Fibroblast of skin of scalp (primary cell): ENCODE results near the gene CKM.
A peak's percentile ranks its signal among the peaks of the same experiment; 100 is the strongest.
"Not testable (repeated sequence)": the region's sequence is repeated elsewhere in the genome, so short reads cannot be mapped to it uniquely, and the experiment has no call there.

Experiments
- DNase-seq: peaks from one replicate; pipeline ENCODE4 v3.0.0-alpha.2; 2013

CKM gene

DNA sequence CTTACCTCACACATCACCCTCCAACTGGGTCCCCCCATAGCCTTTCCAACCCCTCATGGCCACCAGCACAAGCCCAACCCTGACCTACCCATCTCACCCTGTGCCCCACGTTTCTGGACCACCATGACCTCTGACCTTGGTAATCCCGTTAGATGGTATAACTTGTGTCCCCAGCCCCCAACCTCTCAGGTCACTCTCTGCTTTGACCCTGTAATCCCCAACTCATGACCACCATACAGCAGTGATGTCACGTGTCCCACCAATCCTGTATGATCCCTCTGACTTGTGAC lies 26.4 kb upstream of the CKM start:
- DNase-seq = no peak

DNA sequence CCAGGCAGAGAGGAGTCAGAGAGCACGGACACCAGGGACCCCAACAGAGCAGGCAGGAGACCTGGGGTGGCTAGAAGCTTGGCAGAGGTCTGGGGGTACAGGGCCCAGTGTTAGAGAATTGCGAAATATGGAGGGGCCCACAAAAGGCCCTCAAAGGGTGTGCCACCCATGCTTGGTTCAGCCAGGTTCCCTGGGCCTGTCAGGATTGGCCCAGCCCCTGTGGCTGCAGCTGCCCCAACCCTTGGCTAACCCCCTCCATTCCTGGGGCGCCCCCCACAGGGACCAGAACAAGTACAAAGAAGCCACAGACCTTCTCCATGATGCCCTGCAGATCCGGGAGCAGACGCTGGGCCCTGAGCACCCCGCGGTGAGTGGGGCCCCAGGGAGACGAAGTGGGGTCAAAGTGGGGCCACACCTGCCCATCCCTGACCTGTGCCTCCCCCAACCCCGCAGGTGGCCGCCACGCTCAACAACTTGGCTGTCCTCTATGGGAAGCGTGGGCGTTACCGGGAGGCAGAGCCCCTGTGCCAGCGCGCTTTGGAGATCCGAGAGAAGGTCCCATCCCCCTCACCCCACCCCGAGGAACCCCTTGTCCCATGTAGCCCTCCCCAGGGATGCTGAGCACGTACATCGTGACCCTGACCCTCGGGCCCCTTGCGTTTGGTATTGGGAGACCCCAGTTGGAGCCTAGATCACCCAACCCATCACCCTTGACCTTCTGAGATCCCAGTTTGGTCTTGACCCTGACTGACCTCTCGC lies 25.9 kb upstream of the CKM start:
- peak; percentile 19 for DNase-seq

DNA sequence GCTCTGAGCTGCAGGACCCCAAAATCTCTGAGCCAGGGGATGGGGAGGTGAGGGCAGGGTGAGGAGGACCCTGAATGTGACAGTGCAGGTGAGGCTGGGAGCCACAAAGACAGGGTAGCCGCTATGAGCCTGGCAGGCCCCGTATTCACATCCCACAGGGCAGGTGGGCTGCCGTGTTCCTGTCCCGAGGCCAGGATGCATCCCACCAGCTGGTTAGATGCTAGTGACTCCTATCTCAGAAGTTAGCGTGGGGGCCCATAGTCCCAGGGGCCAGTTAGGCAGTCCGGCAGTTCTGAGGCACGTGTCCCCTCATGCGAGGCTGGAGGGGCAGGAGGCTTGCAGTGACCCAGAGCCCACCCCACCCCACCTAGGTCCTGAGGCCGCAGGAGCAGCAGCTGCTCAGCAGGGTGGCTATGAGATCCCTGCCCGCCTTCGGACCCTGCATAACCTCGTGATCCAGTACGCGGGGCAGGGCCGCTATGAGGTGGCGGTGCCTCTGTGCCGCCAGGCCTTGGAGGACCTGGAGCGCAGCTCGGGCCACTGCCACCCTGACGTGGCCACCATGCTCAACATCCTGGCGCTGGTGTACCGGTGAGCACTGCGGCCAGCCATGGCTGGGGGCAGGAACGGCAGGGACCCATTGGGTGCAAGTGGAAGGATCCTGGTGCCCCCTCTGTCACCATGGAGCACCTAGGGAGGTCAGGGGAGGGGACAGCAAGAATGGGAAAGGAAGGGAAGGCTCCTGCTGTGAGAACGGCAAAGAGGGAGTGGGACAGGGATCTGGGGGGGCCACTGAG lies 25.1 kb upstream of the CKM start:
- no peak for DNase-seq

DNA sequence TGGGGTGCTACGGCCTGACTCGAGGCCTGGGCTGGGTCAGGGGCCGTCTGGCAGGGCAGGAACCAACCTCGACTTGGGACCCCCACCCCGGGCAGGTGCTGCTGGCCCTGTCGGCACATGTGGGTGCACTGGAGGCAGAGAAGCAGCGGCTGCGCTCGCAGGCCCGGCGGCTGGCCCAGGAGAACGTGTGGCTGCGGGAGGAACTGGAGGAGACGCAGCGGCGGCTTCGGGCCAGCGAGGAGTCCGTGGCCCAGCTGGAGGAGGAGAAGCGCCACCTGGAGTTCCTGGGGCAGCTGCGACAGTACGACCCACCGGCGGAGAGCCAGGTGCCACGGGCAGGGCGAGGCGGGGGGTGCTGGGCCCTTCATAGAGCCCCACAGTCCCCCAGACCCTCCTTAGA lies 23.8 kb upstream of the CKM start:
- no peak for DNase-seq

DNA sequence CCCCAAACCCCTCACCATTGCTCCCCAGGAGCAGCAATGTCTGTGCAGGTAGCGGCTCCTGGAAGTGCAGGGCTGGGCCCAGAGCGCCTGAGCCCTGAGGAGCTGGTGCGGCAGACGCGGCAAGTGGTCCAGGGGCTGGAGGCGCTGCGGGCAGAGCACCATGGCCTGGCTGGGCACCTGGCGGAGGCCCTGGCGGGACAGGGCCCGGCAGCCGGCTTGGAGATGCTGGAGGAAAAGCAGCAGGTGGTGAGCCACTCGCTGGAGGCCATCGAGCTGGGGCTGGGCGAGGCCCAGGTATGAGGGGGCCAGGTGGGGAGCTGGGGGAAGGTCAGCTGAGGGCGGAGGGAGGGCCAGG lies 22.8 kb upstream of the CKM start:
- no peak for DNase-seq

DNA sequence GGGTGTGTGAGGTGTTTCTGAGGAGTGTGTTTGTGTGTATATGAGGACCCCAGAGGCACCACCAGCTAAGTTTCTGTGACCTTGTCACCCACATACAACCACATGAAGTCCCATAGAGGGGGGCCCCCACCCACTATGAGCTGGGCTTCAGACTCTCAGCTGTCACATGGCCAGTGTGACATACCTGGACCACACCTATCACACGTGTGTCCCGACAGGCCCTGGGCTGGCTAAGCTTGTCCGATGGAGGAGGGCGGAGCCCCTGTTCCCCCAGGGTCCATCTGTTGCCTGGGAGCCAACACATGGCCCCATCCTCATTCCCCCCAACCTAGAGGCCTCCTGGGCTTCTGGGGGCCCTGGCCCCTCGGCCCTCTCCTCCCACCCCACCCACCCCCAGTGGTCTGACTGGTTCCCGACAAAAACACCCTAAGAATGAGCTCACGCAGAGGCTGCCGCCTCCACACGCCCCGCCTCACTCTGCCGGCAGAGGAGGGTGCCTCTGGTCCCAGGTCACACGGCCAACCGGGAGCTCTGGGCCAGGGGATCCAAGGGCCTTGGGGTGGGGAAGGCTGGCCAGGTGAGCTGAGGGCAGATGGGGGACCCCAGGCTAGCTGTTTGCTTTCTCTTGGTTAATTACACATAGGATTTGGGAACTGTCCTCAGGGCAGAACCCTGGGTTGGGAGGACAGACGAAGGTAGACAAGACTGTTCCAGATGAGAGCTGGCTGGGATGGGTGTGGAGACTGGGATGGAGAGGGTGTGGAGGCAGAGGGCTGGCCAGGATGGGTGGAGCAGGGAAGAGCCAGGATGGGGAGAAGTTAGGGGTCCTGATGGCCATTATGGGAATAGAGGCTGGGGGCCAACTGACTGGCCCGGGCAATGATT lies 22.2 kb upstream of the CKM start:
- DNase-seq = no peak

DNA sequence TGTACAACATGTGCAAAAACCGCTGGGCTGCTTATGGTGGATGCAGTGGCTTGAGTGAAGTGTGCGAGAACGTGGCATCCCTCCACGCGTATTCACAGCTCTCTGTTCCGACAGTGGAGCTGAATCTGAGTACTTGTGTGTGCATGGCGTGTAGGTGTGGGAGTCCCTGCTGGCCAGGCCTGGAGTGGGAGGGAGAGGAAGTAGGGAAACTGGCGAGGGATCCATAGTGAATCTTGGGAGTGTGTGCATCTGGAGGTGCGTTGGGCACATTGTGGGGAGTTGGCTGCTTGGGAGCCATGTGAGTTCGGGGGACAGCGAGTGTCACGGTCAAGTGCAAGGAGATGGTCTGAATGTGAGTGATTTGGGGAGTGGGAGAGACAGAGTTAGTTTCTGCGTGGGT lies 20.2 kb upstream of the CKM start:
- no peak for DNase-seq

DNA sequence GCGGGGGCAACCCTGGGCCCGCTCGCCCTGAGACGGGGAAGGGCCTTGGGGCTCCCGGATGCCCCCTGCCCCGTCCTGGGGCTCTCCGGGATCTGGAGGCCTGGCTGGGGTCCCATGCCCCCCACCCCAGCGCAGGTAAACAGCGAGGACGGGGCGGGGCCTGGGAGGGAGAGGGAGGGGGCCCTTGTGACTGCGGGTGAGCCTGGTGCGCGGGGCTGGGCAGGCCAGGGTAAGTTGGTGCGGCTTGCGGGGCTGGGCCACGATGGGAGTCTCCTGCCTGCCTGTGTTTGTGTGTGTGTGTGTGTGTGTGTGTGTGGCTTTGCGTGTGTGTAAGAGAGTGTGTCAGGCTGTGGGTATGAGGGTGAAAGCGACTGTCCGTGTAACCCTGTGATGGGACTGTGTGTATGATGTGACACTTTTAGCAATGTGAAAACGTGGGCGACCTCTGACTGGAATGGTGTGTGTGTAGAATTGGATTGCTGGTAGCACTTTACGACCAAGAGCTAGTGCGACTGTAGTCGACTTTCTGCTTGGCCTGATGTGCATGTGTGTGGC lies 18.3 kb upstream of the CKM start:
- no peak for DNase-seq

DNA sequence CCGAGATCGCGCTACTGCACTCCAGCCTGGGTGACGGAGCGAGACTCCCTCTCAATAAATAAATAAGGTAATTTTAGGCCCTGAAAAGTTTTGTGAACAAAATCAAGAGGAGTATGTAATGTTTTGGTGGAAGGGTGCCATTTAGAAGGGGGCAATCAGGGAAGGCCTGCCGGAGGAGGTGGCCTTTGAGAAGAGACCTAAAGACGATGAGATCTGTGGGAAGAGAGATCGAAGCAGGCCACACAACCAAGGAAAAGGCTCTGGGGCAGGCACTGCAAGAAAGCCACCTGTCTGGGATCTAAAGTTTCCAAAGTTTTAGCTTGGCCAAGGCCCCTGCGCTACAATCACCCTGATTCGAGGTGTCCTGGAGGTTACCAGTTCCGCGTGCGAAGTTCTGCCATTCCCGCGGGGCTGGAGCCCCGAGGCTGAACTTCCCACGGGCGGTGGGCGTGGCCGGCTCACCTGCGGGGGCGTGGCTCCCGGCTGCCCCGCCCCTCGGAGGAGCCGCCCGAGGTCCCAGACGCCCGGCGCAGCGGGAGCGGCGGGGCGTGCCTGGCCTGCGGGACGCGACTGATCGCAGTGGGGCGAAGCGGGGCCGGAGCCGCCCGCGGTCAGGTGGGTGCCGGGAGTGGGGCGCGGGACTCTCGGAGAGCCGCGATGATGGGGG lies 17.7 kb upstream of the CKM start, which contains the start of gene KLC3:
Gene KLC3, plus strand, starts transcription at position 519 of the 667 bp plus-strand sequence. CDS start 4,792 bp downstream, outside the sequence.
- DNase-seq = no peak

DNA sequence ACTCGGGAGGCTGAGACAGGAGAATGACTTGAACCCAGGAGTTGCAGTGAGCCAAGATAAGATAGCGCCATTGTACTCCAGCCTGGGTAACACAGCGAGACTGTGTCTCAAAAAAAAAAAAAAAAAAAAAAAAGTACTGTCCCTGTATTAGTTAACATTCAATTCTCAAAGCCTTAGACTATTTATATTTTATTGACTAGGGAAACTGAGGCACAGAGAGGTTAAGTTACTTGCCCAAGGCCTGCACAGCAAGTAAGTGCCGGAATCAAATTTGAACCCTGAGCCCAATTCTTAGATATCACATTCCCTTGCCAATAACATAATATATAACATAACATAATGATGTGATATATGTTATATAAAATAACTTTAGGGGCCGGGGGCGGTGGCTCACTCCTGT lies 17.0 kb upstream of the CKM start:
- no peak for DNase-seq

DNA sequence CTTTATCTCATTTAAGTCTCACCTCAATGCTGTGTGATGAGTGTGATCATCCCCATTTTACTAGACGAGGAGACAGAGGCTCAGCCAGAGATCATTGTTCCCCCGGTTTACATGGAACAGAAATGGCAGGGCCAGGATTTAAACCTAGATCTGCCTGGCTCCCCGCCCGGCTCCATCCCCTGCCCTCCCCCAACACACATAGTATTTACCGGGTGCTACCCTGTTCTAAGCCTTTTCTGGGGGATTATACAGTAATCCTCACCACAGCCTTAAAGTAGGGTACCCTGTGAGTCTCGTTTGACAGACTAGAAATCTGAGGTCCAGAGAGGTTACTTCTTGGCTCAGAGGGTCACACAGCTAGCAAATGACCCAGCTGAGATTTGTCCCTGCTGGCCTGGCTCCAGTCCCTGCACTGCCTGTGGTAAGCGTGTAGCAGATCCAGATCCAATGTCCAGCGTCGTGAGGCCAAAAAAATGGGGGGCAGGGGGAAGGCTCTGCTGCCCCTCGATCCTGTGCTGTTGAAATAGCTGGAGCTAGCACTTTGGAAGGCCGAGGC lies 14.1 kb upstream of the CKM start:
- DNase-seq = no peak

DNA sequence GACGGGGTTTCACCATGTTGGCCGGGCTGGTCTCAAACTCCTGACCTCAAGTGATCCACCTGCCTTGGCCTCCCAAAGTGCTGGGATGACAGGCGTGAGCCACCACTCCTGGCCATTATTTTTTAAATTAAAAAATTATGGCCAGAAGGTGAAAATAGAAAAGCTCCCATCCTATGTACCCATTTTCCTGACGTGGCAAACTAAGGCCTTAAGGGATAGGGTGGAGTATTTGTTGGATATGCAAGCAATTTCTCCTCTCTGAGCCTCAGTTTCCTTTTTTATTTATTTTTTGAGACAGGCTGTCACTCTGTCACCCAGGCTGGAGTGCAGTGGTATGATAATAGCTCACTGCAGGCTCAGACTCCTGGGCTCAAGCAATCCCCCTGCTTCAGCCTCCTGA lies 12.2 kb upstream of the CKM start:
- DNase-seq = not testable (repeated sequence)

DNA sequence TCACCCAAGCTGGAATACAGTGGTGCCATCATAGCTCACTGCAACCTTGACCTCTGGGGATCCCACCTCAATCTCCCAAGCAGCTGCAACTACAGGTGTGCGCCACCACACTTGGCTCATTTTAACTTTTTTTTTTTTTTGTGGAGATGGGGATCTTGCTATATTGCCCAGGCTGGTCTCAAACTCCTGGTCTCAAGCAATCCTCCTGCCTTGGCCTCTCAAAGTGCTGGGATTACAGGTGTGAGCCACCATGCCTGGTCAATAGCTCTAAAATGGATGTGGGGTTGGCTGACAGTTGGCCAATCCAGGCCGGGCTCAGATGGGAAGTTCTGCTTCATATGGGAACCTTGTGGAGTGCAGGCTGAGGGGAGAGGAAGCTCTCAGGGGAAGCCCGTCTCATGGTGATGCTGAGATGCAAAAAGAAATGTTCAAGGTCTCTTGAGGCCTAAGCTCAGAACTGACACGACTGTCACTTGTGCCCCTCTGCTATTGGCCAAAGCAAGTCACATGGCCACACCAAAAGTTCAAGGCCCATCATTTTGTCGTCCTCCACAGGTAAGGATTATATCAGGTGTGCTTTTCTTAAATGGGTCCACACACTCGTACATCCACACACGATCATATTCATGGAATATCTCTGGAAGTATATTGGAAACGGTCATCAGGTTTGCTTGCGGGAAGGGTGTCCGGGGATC lies 11.1 kb upstream of the CKM start:
- no peak for DNase-seq

DNA sequence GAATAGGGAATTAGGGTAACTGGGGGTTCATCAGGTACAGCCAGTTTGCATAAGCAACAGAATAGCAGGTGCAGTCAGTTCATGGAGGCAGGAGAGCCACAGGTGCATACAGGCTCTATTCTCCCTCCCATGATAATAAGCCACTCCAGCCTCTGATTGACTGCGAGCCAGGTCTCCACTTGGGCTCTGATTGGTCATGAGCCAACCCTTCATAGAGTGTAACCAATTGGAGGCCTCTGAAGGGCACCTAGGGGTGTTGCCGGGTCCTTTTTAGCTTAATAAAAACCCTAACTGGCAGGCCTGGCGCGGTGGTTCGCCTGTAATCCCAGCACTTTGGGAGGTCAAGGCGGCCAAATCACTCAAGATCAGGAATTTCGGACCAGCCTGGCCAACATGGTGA lies 8.7 kb upstream of the CKM start:
- DNase-seq = no peak

DNA sequence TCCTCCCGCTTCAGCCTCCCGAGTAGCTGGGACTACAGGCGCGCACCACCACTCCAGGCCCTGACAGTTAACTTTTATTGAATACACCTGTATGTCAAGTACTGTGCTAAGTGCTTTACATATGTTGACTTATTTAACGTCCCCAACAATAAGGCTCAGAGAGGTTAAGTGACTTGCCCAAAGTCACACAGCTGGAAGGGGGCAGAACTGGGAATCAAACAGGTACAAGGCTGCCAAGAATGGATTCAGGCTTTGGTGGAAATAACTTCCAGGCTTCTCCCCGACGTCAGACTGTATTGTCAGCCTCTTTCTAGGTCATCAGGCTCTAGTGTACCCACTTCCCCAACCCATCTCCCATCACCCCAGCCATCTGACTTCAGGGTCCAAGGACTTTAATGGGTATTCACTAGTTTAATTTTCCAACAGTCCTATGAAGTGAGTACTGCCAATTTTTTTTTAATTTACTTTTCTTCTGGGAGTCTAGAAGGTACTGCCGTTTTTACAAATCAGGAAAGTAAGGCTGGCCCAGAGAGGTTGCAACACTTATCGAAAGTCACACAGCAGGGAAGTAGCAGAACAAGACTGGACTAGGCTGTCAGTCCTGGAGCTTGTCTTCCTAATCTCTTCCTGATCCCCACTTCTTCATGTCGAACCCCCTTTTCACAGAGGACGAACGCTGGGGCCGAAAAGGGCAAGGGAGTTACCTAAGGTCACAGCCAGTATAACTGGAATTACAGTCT lies 4.9 kb upstream of the CKM start:
- no peak for DNase-seq

DNA sequence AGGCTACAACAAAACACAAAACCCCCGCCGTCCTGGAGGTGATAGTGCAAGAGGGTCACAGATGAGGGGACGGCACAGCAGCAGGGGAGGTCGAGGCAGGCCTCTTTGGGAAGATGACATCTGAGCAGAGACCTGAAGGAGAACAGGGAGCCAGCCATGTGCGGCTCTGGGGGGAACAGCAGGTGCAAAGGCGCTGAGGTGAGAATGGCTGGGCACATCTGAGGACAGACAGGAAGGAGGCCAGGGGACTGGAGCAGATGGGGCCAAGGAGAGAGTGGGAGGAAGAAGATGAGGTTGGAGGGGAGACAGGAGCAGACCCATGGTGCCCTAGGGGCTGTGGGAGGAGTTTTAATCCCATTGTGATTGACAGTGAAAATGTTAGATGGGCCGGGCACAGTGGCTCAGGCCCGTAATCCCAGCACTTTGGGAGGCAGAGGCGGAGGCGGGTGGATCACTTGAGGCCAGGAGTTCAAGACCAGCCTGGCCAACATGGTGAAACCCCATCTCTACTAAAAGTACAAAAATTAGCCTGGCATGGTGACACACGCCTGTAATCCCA lies 1.8 kb upstream of the CKM start:
- DNase-seq = no peak

DNA sequence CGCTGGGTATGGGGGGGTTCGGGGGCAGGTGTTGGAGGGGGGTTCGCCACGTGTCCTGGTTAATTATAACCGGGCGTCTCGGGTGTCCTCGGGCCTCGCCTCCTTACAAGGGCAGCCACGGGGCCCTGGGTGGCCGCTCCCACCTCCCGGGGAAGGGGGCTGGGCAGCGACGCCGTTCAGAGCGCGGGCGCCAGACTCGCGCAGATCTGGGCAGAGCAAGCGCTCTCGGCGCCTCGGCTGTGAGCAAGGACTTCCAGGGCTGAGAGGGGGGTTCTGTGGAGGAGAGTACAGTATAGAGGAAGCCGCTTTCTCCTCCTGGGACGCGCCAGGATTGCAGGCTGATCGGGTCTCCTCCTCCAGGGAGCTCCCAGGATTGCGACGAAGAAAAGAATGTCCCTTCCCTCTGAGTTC lies 1.0 kb upstream of the CKM start:
- no peak for DNase-seq

DNA sequence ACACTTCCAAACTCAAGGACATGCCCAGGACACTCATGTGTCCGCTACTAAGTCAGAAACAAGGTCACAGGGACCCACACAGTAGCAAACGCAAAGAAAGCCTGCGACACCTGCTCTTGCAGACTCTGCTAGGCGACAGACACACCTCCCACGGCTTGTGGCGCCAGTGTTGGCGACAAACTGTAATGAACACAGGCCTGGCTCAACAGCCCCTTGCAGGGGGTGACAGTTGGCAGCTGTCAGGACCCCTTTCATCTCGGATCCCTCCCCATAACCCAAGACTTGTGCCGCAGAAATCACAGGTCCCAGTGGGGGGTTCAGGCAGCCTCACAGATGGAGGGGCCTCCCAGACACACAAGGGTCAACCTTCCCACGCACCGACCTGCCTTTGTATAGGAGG lies 364 bp downstream of the CKM start:
- no peak for DNase-seq

DNA sequence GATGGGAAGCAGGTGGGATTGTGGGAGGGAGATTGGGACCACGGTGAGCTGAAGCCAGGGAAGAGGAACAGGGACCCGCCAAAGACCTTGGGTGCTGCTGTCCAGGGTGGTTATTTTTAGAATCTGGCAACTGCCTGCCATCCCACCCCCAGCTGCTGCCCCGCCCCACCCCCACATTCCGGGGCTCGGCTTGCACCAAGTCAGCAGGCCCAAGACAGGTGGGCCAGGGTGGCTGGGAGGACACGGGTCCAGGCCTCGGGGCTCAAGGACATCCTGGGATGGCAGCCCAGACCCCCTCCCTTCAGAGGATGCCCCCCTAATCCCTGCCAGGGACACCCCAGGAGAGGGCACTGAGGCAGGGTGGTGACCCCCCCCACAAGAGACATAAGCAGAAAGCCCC lies 827 bp downstream of the CKM start:
- no peak for DNase-seq

DNA sequence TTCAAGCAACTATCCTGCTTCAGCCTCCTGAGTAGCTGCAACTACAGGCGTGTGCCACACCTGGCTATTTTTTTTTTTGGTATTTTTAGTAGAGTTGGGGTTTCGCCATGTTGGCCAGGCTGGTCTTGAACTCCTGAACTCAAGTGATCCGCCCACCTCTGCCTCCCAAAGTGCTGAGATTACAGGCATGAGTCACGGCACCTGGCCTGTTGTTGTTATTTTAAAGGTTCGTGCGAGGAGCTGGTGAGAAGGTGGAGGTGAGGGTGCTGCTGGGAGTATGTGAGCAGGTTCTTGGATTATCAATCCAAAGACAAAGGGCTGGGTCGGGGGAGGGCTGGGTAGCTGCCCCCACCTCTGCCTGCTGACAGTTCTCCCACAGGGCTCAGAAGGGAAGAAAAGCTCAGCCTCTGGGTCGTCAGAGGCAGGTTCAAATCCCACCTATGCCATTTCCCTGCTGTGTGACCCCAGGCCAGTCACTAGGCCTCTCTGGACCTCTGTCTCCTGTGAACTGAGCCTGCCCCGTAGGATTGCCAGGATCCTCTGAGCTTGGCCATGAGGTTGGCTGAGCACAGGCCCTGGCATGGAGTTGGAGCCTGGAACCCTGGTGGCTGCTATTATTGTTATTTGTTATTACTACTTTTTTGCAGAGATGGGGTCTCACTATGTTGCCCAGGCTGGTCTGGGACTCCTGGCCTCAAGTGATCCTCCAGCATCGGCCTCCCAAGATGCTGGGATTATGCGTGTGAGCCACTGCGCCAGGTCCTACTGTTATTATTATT lies 1.5 kb downstream of the CKM start:
- DNase-seq = no peak
